GM23338 (cell line): ENCODE data around the gene ATF6. TPM values are rescaled to one million over a fixed set of nuclear protein-coding genes. Genes with fewer than 3 reads are reported as not detected.

ENCODE experiments used
- ATAC-seq: fragments of 200-7000 bp; cut with Tn5 transposase; 3 replicates; pipeline ENCODE4 v1.9.1; 2020
- DNase-seq: peaks from one replicate; pipeline ENCODE4 v3.0.0-alpha.2; 2015; ENCODE audit warnings: low spot score
- H2AFZ ChIP-seq: fragments of 200-600 bp; sonication (generic); 2 replicates; pipeline ENCODE4 v1.8.0; 2016; ENCODE audit warnings: antibody characterized with exemption, mild to moderate bottlenecking, moderate library complexity
- H3F3A ChIP-seq: fragments of 200-600 bp; sonication (generic); replicated peaks from 2 replicates; pipeline ENCODE4 v1.8.0; 2017; ENCODE audit warnings: antibody characterized with exemption, mixed run types, low read depth
- H3K27ac ChIP-seq: fragments of 200-600 bp; sonication (generic); 2 replicates; pipeline ENCODE4 v1.6.1; 2016; ENCODE audit warnings: low read depth
- H3K27me3 ChIP-seq: fragments of 200-600 bp; sonication (generic); 2 replicates; pipeline ENCODE4 v1.8.0; 2016; ENCODE audit warnings: mild to moderate bottlenecking, mixed run types, moderate library complexity; ENCODE audit not compliant: insufficient read depth
- H3K36me3 ChIP-seq: fragments of 200-600 bp; sonication (generic); 2 replicates; pipeline ENCODE4 v1.8.0; 2016; ENCODE audit warnings: mild to moderate bottlenecking; ENCODE audit not compliant: insufficient read depth
- H3K4me1 ChIP-seq: fragments of 200-600 bp; sonication (generic); 2 replicates; pipeline ENCODE4 v1.8.0; 2016; ENCODE audit warnings: mild to moderate bottlenecking, moderate library complexity; ENCODE audit not compliant: insufficient read depth
- H3K4me2 ChIP-seq: fragments of 200-600 bp; sonication (generic); 2 replicates; pipeline ENCODE4 v1.7.1; 2017; ENCODE audit warnings: mixed run types
- H3K4me3 ChIP-seq: fragments of 200-600 bp; sonication (generic); 2 replicates; pipeline ENCODE4 v1.6.1; 2016; ENCODE audit warnings: mixed run types
- H3K79me2 ChIP-seq: fragments of 200-600 bp; sonication (generic); replicated peaks from 2 replicates; pipeline ENCODE4 v1.8.0; 2017; ENCODE audit warnings: mild to moderate bottlenecking; ENCODE audit not compliant: insufficient read depth
- H3K9me2 ChIP-seq: fragments of 200-600 bp; sonication (generic); 2 replicates; pipeline ENCODE4 v1.8.0; 2017; ENCODE audit not compliant: insufficient read depth
- H4K20me1 ChIP-seq: fragments of 200-600 bp; sonication (generic); replicated peaks from 2 replicates; pipeline ENCODE4 v1.8.0; 2017; ENCODE audit warnings: mild to moderate bottlenecking; ENCODE audit not compliant: insufficient read depth
- H3K27ac Mint-ChIP-seq: 2 replicates; pipeline ENCODE4 v1.8.0; 2020; ENCODE audit warnings: inconsistent platforms, mild to moderate bottlenecking, moderate library complexity, mixed read lengths
- H3K27me3 Mint-ChIP-seq: 3 replicates; pipeline ENCODE4 v1.8.0; 2022; ENCODE audit warnings: low read depth, mild to moderate bottlenecking, moderate library complexity, mixed read lengths, inconsistent platforms; ENCODE audit not compliant: insufficient read depth, poor library complexity
- H3K36me3 Mint-ChIP-seq: 3 replicates; pipeline ENCODE4 v1.8.0; 2021; ENCODE audit warnings: low read depth, mild to moderate bottlenecking, inconsistent platforms, moderate library complexity, mixed read lengths
- H3K4me1 Mint-ChIP-seq: 3 replicates; pipeline ENCODE4 v1.8.0; 2020; ENCODE audit warnings: mild to moderate bottlenecking, inconsistent platforms, mixed read lengths
- H3K4me3 Mint-ChIP-seq: 3 replicates; pipeline ENCODE4 v1.8.0; 2021; ENCODE audit warnings: moderate library complexity, mild to moderate bottlenecking, inconsistent platforms, mixed read lengths
- H3K9me3 Mint-ChIP-seq: 3 replicates; pipeline ENCODE4 v1.8.0; 2020; ENCODE audit warnings: moderate library complexity, mild to moderate bottlenecking, inconsistent platforms, mixed read lengths
- CREB1 ChIP-seq: fragments of 250-450 bp; sonication (Bioruptor Pico); IDR thresholded peaks from 2 replicates; pipeline ENCODE4 v1.5.0; 2020; ENCODE audit warnings: low read depth, mild to moderate bottlenecking, moderate library complexity
- EZH2 ChIP-seq: fragments of 200-600 bp; sonication (generic); IDR thresholded peaks from one replicate; pipeline ENCODE4 v1.8.0; 2017; ENCODE audit warnings: antibody characterized with exemption, mild to moderate bottlenecking, low read depth; ENCODE audit not compliant: unreplicated experiment
- EZH2phosphoT487 ChIP-seq: fragments of 200-600 bp; sonication (generic); IDR thresholded peaks from one replicate; pipeline ENCODE4 v1.8.1; 2018; ENCODE audit warnings: antibody characterized with exemption; ENCODE audit not compliant: unreplicated experiment
- JUNB ChIP-seq: IDR thresholded peaks from one replicate; pipeline ENCODE4 v1.6.1; 2016; ENCODE audit warnings: antibody characterized with exemption; ENCODE audit not compliant: unreplicated experiment
- NANOG ChIP-seq: IDR thresholded peaks from 2 replicates; pipeline ENCODE4 v1.6.1; 2016; ENCODE audit warnings: antibody characterized with exemption, borderline replicate concordance
- POLR2AphosphoS5 ChIP-seq: IDR thresholded peaks from 2 replicates; pipeline ENCODE4 v1.6.1; 2016; ENCODE audit warnings: antibody characterized with exemption, low read depth
- STAT1 ChIP-seq: IDR thresholded peaks from one replicate; pipeline ENCODE4 v1.6.1; 2016; ENCODE audit warnings: antibody characterized with exemption; ENCODE audit not compliant: unreplicated experiment
- ZNF114 ChIP-seq: fragments of 250-450 bp; sonication (Bioruptor Pico); IDR thresholded peaks from 2 replicates; pipeline ENCODE4 v1.5.0; 2020; ENCODE audit warnings: mild to moderate bottlenecking, moderate library complexity
- ZNF331 ChIP-seq: fragments of 250-450 bp; sonication (Bioruptor Pico); IDR thresholded peaks from 2 replicates; pipeline ENCODE4 v1.5.0; 2020; ENCODE audit warnings: low read depth, mild to moderate bottlenecking, moderate library complexity
- ZNF462 ChIP-seq: fragments of 250-450 bp; sonication (Bioruptor Pico); IDR thresholded peaks from 2 replicates; pipeline ENCODE4 v1.5.0; 2020; ENCODE audit warnings: mild to moderate bottlenecking, moderate library complexity
- polyA plus RNA-seq: library from polyadenylated mRNA; unstranded; fragments of >200 nt; fragmentation: Nextera tagmentation; extraction: Ambion mirVana; gene quantifications from 2 replicates; pipeline ENCODE4 v1.2.1, GENCODE V29; 2016
- total RNA-seq: library from RNA; depleted of rRNA; stranded (reverse); fragments of >200 nt; shearing (Covaris generic); gene quantifications from 2 replicates; pipeline ENCODE4 v1.2.3, GENCODE V29; 2014

Gene ATF6
- total and polyA plus RNA-seq, 2 experiments from 2014 or later, result 5.0 to 13.5 TPM

- Histone ChIP-seq H2AFZ (no peak overlapping the region), H3K4me1 (0 out of 2 replicates have a peak, but pooled peaks cover 4% of the 10 kb centered on the region), H3K27me3 (no peaks in the 10 kb centered on the region), H3F3A (no peaks in the 10 kb centered on the region), H3K27ac (no peak overlapping the region), H3K79me2 (no peaks in the 10 kb centered on the region), H4K20me1 (no peaks in the 10 kb centered on the region), H3K4me3 (no peak overlapping the region), H3K4me2 (no peak overlapping the region), H3K36me3 (no peaks in the 10 kb centered on the region), H3K9me2 (no peaks in the 10 kb centered on the region)
- DNase-seq (no peak), ATAC-seq (no peak)
- H3K4me1 Mint-ChIP-seq, result peaks cover 6% of the 10 kb centered on the region; the same call in 2 of the 3 replicates
- H3K27ac Mint-ChIP-seq, result no peak overlapping the region
- no peaks in the 10 kb centered on the region for H3K27me3 Mint-ChIP-seq
- no peak overlapping the region for H3K4me3 Mint-ChIP-seq
- TF ChIP-seq ZNF331 (CRISPR knock-in tag), result no peak
- TF ChIP-seq EZH2phosphoT487, result no peak
- TF ChIP-seq POLR2AphosphoS5, result no peak
- no peak for TF ChIP-seq EZH2
- TF ChIP-seq ZNF114 (CRISPR knock-in tag), result no peak
- no peak for TF ChIP-seq STAT1
- TF ChIP-seq CREB1 (CRISPR knock-in tag), result no peak
- TF ChIP-seq ZNF462, result no peak
- no peak for TF ChIP-seq JUNB
- no peak for TF ChIP-seq NANOG
- no peaks in the 10 kb centered on the region for H3K9me3 Mint-ChIP-seq
- peaks cover 2% of the 10 kb centered on the region; the same call in 1 of the 3 replicates for H3K36me3 Mint-ChIP-seq
These were observed 233.4 kb downstream of the ATF6 start for GRCh38 chr1:161999301-162000052.
